Gastrocnemius medialis (tissue), 4 donors: Measurements from ENCODE around the gene PRG3.

Experiments
- POLR2A ChIP-seq, 2 donors: fragments of 450-650 bp; IDR thresholded peaks; one replicate each; pipeline ENCODE4 v1.6.1; 2017; ENCODE audit warnings: antibody characterized with exemption in 2 of 2, mild to moderate bottlenecking in 2 of 2, moderate library complexity in 2 of 2
- TF ChIP-seq, protein P1 (sequence below), 5 experiments: fragments of 450-650 bp in 3 of 5; fragments of 200-600 bp in 2 of 5; sonication (generic) in 2 of 5; IDR thresholded peaks in 4 of 5; conservative IDR thresholded peaks in 1 of 5; 1 replicate in 4 of 5; 2 replicates in 1 of 5; pipeline ENCODE4 v1.5.1; 2016 to 2019; ENCODE audit warnings: antibody characterized with exemption in 5 of 5, mild to moderate bottlenecking in 3 of 5, moderate library complexity in 3 of 5

DNA sequence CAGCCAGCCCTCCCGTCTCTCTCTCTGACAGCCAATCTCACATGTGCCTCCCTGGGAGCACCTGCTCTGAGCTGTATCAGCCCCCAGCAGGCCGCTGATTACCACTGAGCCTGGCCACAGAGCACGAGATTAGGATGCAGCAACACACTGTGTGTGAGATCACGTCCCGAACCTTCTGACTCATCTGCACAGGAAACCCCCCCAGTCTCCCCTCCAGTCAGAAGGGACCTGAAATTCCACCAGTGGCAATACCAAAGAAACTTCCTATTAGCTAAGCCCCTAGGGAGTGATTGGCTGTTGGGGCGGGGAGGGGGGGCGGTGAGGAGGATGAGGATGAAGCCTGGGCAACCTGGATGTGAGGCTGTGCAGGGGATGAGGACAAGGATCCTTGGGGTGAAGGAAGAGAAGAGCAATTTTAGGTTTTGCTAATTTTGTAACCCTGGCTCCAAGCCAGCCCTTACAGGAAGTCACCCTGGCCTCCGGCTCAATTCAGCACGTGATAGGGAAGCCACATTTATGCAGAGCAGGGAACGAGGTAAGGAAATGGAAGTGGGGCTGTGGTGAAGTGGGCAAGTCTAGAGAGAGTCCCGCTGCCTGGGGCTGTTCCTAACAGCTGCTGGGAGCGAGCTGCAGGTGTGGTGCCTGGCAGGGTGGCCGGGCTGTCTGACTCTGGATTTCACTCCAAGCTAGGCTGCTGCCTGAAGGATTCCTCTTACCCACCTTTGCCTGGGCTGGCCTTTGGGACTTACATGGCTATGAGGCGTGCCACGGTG is 44.0 kb upstream of the PRG3 start:
- TF ChIP-seq, protein P1, sequence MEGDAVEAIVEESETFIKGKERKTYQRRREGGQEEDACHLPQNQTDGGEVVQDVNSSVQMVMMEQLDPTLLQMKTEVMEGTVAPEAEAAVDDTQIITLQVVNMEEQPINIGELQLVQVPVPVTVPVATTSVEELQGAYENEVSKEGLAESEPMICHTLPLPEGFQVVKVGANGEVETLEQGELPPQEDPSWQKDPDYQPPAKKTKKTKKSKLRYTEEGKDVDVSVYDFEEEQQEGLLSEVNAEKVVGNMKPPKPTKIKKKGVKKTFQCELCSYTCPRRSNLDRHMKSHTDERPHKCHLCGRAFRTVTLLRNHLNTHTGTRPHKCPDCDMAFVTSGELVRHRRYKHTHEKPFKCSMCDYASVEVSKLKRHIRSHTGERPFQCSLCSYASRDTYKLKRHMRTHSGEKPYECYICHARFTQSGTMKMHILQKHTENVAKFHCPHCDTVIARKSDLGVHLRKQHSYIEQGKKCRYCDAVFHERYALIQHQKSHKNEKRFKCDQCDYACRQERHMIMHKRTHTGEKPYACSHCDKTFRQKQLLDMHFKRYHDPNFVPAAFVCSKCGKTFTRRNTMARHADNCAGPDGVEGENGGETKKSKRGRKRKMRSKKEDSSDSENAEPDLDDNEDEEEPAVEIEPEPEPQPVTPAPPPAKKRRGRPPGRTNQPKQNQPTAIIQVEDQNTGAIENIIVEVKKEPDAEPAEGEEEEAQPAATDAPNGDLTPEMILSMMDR (IDR thresholded peaks at IDR 0.05 in 4 of 5, conservative IDR thresholded peaks at IDR 0.05 in 1 of 5), result no peak
- TF ChIP-seq POLR2A (IDR thresholded peaks at IDR 0.05), result no peak
